Measurements from ENCODE around the gene KCNJ3.

- no peak for TF ChIP-seq CTCF (conservative IDR thresholded peaks at IDR 0.05 in 1 of 2, IDR thresholded peaks at IDR 0.05 in 1 of 2; ENCODE audit: low read depth in 1 of 2, low read length in 2 of 2)
- TF ChIP-seq EZH2 (IDR thresholded peaks at IDR 0.05; ENCODE audit: low read length, missing control alignments) = no peak
These were observed 106.0 kb downstream of the KCNJ3 start for GRCh38 chr2:154804451-154804850.

Data from fibroblast of lung (primary cell).